Measurements from ENCODE around the gene RIT2.

Gene RIT2

GRCh38 chr18:43115076-43115921 lies at the start of gene RIT2:
Gene RIT2 (minus strand): TSS chr18:43115685.
- DNase-seq (ENCODE audit: low read depth in 2 of 2, low spot score in 1 of 2): no peak

DNA sequence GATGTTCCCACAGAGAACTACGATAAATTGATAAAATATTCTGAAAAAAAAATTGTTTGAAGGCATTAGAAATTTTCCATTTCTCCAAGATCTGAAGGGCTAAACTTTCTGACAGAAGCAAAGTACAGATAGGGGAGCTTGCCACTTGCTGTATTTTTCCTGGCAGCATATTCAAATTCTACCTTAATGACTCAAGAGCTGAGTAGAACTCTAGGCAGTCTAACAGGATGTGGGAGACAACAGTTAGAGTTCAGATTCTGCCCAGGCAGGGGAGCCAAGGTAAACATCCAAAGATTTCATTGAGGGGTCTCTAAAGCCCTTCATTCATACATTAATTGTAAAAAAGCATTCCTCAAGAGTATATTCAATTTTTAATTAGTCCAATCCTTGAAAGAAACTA lies 46.0 kb upstream of the RIT2 start:
- no peak for DNase-seq (ENCODE audit: low read depth in 2 of 2, low spot score in 1 of 2)

- DNase-seq (ENCODE audit: low read depth in 2 of 2, low spot score in 1 of 2): no peak
Measured at GRCh38 chr18:43160509-43160908, 45.0 kb upstream of the RIT2 start.

- no peak for DNase-seq (ENCODE audit: low read depth in 2 of 2, low spot score in 1 of 2)
Measured at GRCh38 chr18:43159926-43160325, 44.4 kb upstream of the RIT2 start.

DNA sequence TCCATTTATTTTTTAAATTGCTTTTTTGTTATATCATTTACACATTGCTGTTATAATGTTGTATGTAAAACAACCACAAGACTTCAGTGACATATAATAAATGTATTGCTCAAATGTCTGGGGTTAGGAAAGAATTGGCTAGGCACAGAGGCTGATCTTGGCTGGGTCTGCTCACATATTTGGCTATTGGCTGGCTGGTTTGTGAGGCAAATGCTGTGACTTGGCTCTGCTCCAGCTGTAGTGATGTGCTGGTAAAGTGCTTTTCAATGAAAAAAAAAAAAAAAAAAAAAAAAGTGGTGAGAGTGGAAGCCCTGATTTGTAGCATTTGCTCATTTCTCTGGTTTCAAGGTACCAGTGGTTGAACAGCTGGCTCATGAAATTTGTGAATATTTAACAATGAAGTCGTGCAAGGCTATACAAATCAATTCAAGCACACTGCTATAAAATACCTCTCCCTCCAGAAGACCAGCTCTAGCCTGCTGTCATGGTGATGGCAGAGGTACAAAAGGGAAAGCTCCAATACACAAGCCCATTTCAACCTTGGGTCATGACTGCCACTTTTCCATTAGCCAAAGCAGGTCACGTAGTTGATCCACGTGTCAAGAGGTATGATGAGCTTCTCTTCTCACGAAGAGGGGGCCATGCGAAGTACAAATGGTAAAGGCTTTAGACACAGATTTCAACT lies 43.7 kb upstream of the RIT2 start:
- DNase-seq (ENCODE audit: low read depth in 2 of 2, low spot score in 1 of 2): no peak

GRCh38 chr18:43158381-43158780 lies 42.9 kb upstream of the RIT2 start:
- DNase-seq (ENCODE audit: low read depth in 2 of 2, low spot score in 1 of 2): no peak

- DNase-seq (ENCODE audit: low read depth in 2 of 2, low spot score in 1 of 2): no peak
Measured at GRCh38 chr18:43155842-43156241, 40.4 kb upstream of the RIT2 start.

GRCh38 chr18:43148231-43148630 lies 32.7 kb upstream of the RIT2 start:
- no peak for DNase-seq (ENCODE audit: low read depth in 2 of 2, low spot score in 1 of 2)

GRCh38 chr18:43141208-43141607 lies 25.7 kb upstream of the RIT2 start:
- DNase-seq (ENCODE audit: low read depth in 2 of 2, low spot score in 1 of 2): no peak

DNA sequence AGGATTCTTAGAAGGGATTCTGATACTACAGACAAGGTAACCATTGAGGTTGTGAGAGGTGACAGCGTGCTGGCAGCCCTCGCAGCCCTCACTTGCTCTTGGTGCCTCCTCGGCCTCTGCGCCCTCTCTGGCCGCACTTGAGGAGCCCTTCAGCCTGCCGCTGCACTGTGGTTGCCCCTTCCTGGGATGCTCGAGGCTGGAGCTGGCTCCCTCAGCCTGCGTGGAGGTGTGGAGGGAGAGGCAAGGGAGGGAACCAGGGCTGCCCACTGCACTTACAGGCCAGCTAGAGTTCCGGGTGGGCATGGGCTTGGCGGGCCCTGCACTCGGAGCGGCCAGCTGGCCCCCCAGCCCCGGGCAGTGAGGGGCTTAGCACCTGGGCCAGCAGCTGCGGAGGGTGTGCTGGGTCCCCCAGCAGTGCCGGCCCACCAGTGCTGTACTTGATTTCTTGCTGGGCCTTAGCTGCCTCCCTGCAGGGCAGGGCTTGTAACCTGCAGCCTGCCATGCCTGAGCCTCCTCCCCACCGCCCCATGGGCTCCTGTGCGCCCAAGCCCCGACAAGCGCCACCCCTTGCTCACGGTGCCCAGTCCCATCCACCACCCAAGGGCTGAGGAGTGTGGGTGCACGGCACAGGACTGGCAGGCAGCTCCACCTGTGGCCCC lies 23.9 kb upstream of the RIT2 start:
- DNase-seq (ENCODE audit: low read depth in 2 of 2, low spot score in 1 of 2): no peak

- DNase-seq (ENCODE audit: low read depth in 2 of 2, low spot score in 1 of 2): no peak
Measured at GRCh38 chr18:43134876-43135275, 19.4 kb upstream of the RIT2 start.

- DNase-seq (ENCODE audit: low read depth in 2 of 2, low spot score in 1 of 2): no peak
Measured at GRCh38 chr18:43130716-43131260, 15.3 kb upstream of the RIT2 start.

GRCh38 chr18:43129946-43130524 lies 14.6 kb upstream of the RIT2 start:
- no peak for DNase-seq (ENCODE audit: low read depth in 2 of 2, low spot score in 1 of 2)

- DNase-seq (ENCODE audit: low read depth in 2 of 2, low spot score in 1 of 2): no peak
Measured at GRCh38 chr18:43125471-43125870, 10.0 kb upstream of the RIT2 start.

DNA sequence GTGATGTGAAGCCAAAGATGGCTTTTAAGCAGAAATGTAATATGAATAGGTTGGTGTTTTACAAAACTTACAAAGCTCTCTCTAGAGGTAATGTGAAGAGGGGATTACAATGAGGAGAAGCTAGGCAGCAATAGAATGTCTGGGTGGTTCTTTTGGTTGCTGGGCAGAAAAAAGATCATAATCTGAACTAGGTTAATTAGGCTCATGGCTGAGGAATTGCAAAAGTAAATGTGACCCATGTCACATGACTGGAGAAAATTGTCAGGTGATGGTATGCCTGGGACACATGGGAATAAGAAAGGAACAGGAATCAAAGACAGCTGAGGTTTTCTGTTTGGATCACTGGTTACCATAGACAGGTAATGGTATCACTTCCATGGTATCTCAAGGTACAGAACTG lies 7.5 kb upstream of the RIT2 start:
- DNase-seq (ENCODE audit: low read depth in 2 of 2, low spot score in 1 of 2): no peak

GRCh38 chr18:43116699-43117294 lies 1.3 kb upstream of the RIT2 start:
- no peak for DNase-seq (ENCODE audit: low read depth in 2 of 2, low spot score in 1 of 2)

DNA sequence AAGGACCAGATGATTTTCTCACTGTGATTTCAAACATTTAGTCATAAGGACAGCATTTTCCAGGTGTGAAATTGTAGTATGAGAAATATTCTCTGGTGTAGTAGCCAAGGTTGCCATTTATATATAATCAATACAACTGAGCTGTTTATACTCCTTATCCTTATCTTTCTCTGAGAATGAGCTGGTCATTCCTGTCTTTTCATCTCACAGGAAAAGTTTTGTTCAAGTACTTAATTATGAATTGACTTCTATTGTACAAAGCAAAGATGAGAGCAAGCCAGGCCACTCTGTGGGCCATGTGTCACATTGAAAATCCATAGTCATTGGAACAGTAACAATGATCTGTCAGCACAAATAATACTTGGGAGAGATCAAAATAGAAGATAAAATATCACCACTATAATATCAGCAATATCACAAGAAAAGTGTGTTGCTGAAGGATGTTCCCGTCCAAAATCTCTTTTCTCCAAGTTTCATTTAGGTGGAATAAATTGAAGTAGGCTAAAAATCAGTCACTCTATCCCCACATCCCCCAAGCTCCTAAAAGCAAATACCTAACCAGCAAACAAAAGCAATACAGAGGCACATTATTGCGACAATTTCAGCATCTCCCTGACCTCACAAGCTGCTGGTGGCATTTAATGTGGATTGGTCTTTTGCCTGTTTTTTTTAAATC lies 2.1 kb downstream of the RIT2 start:
- DNase-seq (ENCODE audit: low read depth in 2 of 2, low spot score in 1 of 2): no peak

GRCh38 chr18:43108882-43109281 lies 6.6 kb downstream of the RIT2 start:
- DNase-seq (ENCODE audit: low read depth in 2 of 2, low spot score in 1 of 2): no peak

GRCh38 chr18:43108469-43108868 lies 7.0 kb downstream of the RIT2 start:
- DNase-seq (ENCODE audit: low read depth in 2 of 2, low spot score in 1 of 2): no peak

- DNase-seq (ENCODE audit: low read depth in 2 of 2, low spot score in 1 of 2): no peak
Measured at GRCh38 chr18:43093646-43094045, 21.8 kb downstream of the RIT2 start.

- no peak for DNase-seq (ENCODE audit: low read depth in 2 of 2, low spot score in 1 of 2)
Measured at GRCh38 chr18:43092539-43092938, 22.9 kb downstream of the RIT2 start.
